ENCODE data around the gene MYH14.

The MYH14 gene

DNA sequence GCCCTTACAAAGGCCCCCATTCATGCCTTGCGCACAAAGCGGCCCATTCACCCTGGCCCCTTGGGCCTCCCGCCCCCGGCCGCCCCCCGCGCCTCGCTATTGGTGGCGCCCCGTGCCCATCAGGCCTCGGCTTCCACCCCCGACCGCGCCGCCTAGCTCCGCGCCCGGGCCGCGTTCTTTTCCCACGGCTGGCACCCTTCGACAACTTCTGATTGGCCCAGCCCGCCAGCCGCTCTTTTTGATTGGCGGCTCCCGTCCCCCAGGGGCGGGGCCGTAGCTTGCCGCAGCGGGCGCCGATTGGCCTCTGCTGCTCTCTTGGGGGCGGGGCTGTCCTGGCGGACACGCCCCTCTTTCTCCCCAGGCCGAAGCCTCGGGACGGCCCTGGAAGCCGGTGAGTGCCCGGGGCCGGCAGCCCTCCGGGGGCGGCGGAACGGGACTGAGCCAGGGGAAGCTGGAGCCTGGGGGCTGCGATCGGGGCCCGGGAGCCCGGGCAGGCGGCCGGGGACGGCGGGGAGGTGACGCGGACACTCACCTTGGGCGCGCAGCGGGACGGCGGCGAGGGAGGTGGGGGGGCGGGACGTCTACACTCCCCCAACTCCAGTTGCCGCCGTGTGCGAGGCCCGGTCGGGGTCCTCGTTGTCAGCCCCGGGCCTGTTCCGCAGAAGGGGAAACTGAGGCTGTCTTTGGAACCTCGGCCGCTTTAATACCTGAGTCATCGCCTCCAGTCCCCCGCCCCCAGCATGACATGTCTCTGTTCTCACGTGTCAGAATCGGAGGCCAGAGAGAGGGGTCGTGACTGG, at the start of gene MYH14:
MYH14 (plus strand) TSS at position 342 of the 800 bp plus-strand sequence. CDS start 6,744 bp downstream, outside the sequence.
- H3K4me3 ChIP-seq (ENCODE audit: low read depth, low read length) = peak within 1 kb of the TSS; percentile 39

DNA sequence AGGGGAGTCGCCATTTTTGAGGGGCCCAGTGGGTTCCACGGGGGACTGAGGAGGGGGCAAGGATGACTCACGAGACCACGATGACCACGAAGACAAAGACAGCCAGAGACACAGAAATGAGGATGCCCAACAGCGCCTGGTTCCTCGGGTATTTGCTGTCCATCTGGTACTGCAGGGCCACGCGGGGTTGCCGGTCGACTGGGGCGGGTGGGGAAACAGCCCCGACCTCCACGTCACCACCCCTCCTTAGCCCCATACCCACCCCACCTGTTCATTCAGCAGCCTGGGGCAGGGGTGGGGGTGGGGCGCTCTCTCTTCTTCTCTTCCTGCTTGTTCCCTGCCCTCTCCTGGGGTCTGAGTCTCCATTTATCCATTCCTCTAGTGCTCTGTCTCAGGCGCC, 48.9 kb upstream of the MYH14 start:
- H3K4me3 ChIP-seq (ENCODE audit: low read depth, low read length) = no peak overlapping the region

GRCh38 chr19:50155520-50156109, 47.8 kb upstream of the MYH14 start:
- H3K4me3 ChIP-seq (ENCODE audit: low read depth, low read length) = no peak overlapping the region

- H3K4me3 ChIP-seq (ENCODE audit: low read depth, low read length) = no peak overlapping the region
Observed at GRCh38 chr19:50158577-50158976, 44.8 kb upstream of the MYH14 start.

- H3K4me3 ChIP-seq (ENCODE audit: low read depth, low read length) = no peak overlapping the region
Observed at GRCh38 chr19:50159078-50159477, 44.3 kb upstream of the MYH14 start.

DNA sequence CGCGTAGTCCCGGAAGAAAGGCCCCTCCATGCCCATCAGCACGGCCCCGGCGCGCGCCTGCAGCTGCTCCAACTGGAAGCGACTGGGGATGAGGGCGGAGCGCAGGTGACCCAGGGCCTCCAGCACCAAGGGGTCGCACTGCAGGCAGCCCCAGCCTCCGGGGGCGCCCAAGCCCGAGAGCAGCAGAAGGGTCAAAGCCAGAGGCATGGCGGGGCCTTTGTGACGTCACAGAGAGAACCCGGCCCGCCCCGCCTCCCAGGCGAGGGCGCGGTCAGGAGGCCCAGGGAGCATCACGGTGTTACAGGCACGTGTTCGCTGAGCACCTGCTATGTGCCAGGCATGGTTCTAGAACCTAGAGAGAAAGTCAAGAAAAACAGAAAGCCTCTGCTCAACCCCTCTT, 40.4 kb upstream of the MYH14 start, which contains the start of gene IZUMO2:
IZUMO2 (minus strand) TSS at position 294 of the 400 bp plus-strand sequence; CDS start at position 207, 87 bp downstream.
- no peak within 1 kb of the TSS for H3K4me3 ChIP-seq (ENCODE audit: low read depth, low read length)

DNA sequence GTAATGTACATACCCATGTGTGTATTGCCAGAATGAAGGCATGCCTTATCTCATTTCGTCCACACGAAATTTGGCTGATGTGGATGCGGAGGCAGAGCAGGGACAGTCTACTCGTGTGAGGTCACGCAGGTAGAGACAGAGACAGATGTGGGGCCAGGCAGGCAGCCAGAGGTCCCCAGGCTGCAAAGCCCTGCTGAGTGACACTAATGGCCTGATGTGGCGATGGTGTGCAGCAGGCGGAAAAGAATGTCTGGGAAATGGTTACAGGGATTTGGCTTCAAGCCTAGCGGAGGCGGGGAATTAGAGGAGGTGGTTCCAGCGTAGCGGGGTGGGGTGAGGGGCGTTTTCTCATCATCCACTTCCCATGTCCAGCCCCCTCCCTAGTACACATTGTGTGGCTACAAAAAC, 36.1 kb upstream of the MYH14 start:
- no peak overlapping the region for H3K4me3 ChIP-seq (ENCODE audit: low read depth, low read length)

DNA sequence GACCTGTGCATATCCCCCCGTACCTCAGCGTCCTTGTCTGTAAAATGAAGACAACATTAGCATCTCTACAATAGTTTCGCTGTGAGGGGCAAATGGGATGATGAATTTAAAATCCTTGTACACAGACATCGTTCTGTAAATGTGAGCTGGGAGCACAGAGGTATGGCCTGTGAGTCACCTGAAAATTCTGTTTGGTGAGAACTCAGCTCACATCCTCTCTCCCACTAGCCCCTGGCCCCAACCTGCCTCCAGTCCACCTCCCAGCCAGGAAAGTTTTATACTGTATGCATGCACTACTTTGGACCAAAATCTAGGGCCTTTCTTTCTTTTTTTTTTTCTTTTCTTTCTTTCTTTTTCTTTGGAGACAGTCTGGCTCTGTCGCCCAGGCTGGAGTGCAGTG, 31.7 kb upstream of the MYH14 start:
- no peak overlapping the region for H3K4me3 ChIP-seq (ENCODE audit: low read depth, low read length)

DNA sequence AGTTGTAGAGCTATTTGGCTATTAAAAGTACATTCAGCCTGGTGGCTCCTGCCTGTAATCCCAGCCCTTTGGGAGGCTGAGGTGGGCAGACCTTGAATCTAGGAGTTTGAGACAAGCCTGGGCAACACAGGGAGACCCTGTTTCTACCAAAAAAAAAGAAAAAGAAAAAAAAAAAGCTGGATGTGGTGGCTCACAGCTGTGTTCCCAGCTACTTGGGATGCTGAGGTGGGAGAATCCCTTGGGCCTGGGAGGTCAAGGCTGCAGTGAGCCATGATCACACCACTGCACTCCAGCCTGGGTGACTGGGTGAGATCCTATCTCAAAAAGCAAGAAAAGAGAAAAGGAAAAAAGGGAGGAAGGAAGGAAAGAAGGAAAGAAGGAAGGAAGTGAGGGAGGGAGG, 30.7 kb upstream of the MYH14 start:
- H3K4me3 ChIP-seq (ENCODE audit: low read depth, low read length) = no peak overlapping the region

DNA sequence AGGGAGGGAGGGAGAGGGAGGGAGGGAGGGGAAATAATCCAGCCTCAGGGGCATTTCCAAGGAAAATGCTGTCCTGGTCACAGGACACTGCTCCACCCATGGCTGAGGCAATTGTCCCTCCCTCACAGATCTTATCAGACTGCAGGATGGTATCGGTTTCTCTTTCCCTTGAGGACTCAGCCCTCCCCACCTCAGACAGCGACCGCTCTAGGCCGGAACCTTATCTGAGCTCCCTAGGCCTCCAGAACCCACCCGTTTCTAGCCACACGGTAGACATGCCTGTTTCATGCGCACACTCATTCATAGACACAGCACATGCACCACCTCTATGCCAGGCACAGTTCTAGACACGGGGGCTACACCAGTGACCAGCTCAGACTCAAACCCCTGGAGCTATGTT, 30.3 kb upstream of the MYH14 start:
- no peak overlapping the region for H3K4me3 ChIP-seq (ENCODE audit: low read depth, low read length)

- H3K4me3 ChIP-seq (ENCODE audit: low read depth, low read length) = no peak overlapping the region
Observed at GRCh38 chr19:50174100-50174793, 29.2 kb upstream of the MYH14 start.

GRCh38 chr19:50175924-50176323, 27.5 kb upstream of the MYH14 start:
- no peak overlapping the region for H3K4me3 ChIP-seq (ENCODE audit: low read depth, low read length)

GRCh38 chr19:50176775-50177174, 26.6 kb upstream of the MYH14 start:
- no peak overlapping the region for H3K4me3 ChIP-seq (ENCODE audit: low read depth, low read length)

DNA sequence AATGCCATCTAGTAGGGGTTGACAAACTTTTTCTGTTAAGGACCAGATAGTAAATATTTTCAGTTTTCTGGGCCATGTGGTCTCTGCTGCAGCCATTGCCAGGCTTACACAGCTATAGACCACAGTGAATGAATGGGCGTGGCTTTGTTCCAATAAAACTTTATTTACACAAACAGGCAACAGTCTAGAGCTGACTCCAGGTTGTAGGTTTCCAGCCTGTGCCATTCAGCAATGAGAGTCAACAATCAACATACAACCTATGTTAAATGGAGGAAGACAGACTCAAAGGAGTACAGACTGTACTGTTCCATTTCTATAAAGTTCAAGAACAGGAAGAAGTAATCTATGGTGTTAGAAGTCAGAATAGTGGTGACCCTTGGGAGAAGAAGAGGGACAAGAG, 25.1 kb upstream of the MYH14 start:
- H3K4me3 ChIP-seq (ENCODE audit: low read depth, low read length) = no peak overlapping the region

- no peak overlapping the region for H3K4me3 ChIP-seq (ENCODE audit: low read depth, low read length)
Observed at GRCh38 chr19:50178859-50179537, 24.4 kb upstream of the MYH14 start.

DNA sequence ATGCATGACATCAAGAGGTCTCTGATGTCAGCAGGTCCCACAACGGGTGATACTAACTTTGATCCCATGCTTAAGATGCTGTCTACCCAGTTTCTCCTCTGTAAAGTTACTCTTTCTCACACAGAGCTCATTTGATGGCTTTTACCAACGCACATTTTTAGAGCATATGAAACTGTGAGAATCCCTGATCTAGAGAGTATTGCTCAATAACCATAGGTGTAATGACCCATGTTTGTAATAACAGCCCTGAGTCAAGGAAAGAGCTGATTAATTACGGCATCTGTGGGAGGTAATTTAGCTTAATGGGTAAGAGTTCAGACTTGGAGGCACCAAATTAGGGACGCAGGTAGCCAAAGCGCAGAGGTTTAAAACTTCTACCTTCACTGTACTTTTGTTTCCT, 22.3 kb upstream of the MYH14 start:
- H3K4me3 ChIP-seq (ENCODE audit: low read depth, low read length) = no peak overlapping the region

DNA sequence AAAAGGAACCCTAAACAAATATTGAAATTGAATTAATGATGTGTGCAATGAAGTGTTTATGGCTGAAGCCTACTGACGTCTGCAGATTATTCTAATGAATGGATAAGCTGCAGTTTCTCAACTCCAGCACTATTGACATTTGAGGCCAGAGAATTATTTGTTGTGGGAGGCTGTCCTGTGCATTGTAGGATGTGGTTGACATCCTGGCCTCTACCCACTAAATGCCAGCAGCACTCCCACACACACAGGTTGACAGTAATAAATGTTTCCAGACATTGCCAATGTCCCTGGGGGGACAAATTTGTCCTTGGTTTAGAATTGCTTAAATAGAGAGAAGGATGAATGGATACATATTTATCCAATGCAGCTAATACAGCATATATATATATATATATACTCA, 19.2 kb upstream of the MYH14 start:
- no peak overlapping the region for H3K4me3 ChIP-seq (ENCODE audit: low read depth, low read length)

GRCh38 chr19:50187937-50188336, 15.5 kb upstream of the MYH14 start:
- no peak overlapping the region for H3K4me3 ChIP-seq (ENCODE audit: low read depth, low read length)

DNA sequence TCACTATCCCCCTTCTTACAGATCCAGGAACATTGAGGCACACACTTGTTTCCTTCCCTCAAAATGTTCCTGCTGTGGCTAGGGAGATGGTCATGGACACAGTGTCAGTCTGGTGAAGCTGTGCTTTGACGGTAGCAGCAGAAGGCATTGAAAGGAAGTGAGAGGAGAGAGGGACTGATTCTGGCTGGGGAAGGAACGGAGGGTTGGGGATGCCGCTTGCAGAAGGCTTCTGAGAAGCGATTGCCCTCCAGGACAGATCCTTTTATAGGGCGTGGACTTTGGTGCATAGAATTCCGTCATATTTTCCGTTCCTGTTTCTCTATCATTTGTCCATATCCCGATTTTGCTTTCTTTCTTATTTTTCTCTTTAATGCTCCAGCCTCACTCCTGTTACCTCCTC, 14.1 kb upstream of the MYH14 start:
- H3K4me3 ChIP-seq (ENCODE audit: low read depth, low read length) = no peak overlapping the region

DNA sequence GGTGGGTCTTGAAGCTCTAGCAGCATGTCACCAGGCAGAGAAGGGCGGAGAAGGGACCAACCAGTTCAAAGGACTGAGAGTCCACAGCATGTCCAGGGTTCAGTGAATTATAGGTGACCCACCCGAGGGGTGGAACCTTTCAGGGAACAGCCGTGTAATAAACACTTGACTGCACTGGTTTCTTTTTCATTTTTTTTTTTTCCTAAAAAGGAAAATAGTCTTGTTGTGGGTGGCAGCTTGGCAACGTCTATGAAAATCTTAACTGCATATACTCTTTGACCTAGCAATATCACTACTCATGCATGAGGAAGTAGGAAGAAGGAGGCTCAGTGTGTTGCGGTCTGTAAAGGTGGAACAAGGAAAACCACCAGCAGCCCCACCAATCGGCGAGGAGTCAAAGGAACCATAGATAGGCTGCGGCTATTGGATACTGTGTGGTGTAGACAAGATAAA, 13.0 kb upstream of the MYH14 start:
- H3K4me3 ChIP-seq (ENCODE audit: low read depth, low read length) = no peak overlapping the region

DNA sequence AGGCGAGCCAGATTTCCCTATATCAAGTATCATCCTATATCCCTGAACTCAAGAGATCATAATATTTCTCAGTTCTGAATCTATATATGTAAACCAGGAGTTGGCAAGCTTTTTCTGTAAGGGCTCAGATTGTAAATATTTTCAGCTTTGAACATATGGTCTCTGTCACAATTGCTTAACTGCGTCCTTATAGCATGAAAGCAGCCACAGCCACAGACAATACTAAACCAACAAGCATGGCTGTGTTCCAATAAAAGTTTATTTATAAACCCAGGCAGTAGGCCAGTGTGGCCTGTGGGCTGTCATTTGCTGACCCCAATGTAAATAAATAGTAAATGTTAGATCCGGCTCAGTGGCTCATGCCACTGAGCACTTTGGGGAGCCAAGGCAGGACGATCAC, 12.2 kb upstream of the MYH14 start:
- no peak overlapping the region for H3K4me3 ChIP-seq (ENCODE audit: low read depth, low read length)

All from iPS-11a (cell line).